ENCODE data around the gene TACC2.
"Not testable (repeated sequence)": the region's sequence is repeated elsewhere in the genome, so short reads cannot be mapped to it uniquely, and the experiment has no call there.

Gene TACC2

DNA sequence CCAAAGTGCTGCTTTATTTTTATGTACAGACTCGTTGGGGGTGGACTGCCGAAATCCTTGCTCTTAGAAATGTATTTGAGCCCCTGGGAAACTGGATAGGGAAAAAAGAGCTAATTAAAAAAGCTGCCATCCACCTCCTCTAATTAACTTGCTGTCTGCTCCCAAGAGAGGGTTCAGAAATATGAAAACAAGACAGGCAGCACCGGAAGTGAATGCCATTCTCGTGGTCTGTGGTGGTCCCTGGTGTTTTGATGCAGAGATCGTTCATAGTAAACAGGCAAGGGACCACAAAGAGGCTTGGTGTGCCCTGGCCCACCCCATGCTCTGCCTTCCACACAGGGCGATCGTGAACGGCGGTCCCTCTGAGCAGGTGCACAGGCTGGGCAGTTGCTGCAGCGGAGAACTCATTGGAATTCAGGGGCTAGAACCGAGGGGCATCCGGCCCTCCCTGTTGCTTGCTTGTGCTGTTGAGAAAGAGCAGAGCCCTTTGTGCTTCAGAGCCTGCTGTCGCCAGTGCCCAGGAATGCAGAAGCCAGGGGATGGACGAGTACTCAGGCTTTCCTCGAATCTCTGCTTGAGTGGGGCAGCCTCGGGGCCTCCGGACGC, 203.1 kb downstream of the TACC2 start:
- DNase-seq (ENCODE audit: low read depth): no peak

DNA sequence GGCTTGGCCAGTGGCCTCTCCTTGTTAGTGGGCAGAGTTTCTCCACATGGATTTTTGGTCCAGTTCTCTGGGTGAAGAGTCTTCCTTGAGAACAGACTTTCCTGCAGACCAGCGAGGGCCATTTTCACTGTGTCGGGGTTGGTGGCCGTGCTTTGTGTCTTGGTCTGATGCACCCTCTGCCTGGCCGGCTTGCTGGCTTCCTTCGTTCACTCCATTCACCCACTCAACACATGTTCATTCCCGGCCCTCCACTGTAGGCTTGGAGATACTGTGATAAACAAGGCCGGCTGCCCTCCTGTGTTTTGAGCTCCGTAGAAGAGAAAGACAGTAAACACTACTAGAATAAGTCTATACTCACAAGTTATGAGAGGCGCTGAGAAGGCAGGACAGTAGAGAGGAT, 205.3 kb downstream of the TACC2 start:
- DNase-seq (ENCODE audit: low read depth): no peak

DNA sequence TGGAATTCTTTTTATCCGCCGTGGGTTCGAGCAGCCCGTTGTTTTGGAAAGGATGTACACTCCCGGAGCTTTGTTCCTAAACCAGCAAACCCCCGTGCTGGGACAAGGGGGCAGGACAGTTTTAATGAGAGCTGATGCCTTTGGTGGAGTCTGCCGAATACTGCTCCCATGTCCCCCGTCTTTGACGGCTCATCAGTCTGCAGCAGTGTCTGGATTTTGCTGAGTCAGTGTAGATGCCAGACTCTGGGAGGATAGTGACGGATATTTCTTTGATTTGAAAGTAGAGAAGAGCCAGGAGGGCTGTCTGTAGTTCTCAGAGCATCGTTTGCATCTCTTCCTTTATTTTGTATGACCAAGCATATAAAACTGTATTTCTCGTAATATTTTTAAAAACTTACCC, 207.3 kb downstream of the TACC2 start:
- no peak for DNase-seq (ENCODE audit: low read depth)

DNA sequence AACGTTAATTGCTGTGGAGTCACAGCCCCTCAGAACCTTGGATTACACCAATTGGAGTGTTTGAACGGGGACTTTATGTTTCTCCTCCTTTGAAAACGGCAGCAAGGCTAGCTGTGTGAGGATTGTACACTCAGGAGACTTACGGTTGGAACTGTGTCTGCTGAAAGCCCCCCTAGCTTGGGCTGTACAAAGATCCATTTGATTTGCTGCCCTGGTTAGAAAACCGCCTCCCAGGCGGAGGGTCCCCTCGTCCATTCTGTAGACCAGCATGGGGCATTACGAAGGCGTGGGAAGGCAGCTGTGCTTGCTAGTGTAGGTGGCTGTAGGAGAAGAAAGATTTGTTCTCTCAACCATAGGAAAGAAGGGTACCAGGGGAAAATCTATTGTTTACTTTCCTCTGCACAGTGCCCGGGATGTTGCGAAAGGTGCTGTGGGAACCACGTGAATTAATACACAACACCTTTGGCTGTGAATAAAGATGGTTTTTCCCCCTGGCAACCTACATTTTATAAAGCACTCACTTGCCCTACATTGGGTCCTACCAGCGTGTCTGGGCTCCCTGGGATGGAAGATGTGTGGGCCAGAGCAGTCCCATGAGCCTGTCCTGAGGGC, 208.8 kb downstream of the TACC2 start:
- no peak for DNase-seq (ENCODE audit: low read depth)

DNA sequence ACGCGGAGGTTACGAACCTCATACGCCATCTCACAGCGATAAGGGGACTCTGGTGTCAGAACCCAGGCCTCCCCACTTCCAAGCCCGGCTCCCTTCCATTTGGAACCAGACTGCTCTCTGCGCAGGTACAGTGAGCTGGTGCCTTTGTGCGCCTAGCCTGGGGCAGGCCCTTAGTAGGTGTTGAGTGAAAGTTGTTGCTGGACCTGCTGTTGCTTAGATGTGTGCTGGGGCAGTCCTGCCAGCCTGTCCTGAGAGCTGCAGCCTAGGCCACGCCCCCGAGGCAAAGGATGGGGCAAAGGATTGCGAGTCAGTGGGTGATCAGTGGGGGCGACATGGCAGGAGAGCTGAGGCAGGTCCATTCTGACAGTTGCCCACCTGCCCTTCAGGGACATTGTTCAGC, 209.7 kb downstream of the TACC2 start:
- DNase-seq (ENCODE audit: low read depth): no peak

DNA sequence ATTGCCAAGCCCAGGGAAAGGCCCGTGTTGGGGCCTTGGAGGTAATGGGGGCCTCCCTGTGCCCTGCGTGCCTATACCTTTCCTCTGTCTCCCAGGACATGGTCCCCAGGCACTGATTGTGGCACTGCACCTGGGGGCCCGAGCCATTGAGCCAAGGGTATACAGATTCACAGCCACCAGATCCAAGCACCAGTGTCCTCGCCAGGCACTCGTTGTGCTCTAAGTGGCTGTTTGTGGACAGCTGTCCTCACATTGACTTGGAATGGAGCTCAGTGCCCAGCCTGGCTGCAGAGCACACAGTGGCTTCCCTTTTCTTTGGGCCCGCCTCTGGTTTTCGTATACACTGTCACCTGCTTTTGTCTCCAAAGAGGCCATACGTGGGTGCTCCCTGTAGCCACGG, 210.1 kb downstream of the TACC2 start:
- DNase-seq (ENCODE audit: low read depth): no peak

DNA sequence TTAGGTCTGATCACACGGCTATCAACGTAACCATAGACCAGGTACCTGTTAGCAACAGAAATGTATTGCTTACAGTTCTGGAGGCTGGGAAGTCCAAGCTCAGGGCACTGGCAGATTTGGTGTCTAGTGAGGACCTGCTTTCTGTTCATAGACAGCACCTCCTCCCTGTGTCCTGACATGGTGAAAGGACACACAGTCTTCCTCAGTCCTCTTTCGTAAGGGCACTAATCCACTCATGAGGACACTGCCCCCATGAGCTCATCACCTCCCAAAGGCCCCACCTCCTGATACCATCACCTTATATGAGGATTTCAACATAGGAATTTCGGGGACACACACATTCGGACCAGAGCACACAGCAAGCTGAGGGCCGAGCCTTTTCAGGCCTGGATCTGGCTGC, 210.7 kb downstream of the TACC2 start:
- DNase-seq (ENCODE audit: low read depth): no peak

DNA sequence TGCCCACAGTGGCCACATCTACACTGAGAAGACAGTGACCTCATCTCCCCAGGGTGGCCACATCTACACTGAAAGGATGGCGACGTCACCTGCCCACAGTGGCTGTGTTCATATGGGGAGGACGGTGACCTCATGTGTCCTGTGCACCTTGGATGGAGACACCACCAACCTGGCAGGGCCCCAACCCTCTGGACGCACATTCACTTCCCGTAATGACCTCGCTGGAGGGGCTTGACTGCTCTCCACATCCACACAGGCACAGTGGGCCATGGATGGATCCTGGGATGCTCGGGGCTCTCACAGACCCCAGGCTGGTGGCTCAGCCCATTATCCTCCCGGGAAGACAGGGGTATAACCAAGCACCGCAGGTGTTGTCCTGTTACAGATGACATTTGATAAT, 212.4 kb downstream of the TACC2 start:
- no peak for DNase-seq (ENCODE audit: low read depth)

DNA sequence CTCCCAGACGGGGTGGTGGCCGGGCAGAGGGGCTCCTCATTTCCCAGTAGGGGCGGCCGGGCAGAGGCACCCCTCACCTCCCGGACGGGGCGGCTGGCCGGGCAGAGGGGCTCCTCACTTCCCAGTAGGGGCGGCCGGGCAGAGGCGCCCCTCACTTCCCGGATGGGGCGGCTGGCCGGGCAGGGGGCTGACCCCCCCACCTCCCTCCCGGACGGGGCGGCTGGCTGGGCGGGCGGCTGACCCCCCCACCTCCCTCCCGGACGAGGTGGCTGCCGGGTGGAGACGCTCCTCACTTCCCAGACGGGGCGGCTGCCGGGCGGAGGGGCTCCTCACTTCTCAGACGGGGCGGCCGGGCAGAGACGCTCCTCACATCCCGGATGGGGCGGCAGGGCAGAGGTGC, 214.2 kb downstream of the TACC2 start:
- not testable (repeated sequence) for DNase-seq (ENCODE audit: low read depth)

DNA sequence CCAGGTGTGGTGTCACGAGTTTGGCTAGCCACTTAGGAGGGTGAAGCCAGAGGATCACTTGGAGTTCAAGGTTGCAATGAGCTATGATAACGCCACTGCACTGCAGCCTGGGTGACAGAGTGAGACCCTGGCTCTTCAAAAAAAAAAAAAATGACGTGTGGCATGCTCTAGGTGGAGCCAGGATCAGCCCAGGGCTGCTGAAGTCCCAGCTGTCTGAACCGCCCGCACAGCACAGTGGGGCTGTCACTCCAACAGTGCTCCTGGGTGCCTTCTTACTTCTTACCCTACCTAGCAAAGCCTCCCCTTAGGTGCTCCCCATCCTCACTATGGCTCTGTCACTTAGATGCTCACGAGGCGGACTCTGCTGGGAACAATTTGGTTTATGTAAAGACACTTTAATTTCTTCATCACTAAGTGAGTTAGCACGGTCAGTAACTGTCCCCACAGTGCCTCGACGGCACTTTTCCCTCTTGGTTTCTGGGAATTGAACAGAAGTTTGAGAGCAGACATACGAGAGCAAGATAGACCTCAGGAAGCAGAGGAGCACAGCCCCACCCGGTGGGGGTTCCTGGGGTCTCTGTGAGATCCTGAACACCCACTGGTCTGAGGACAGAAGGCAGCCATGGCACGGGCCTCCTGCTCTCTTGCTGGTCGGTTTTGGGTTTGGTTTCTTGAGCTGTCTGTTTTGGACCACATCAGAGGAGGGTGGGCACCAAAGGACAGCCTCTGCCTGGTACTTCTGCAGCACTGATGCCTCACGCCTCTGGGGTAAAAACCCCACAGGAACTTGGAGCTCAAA, 215.9 kb downstream of the TACC2 start:
- DNase-seq (ENCODE audit: low read depth): no peak

DNA sequence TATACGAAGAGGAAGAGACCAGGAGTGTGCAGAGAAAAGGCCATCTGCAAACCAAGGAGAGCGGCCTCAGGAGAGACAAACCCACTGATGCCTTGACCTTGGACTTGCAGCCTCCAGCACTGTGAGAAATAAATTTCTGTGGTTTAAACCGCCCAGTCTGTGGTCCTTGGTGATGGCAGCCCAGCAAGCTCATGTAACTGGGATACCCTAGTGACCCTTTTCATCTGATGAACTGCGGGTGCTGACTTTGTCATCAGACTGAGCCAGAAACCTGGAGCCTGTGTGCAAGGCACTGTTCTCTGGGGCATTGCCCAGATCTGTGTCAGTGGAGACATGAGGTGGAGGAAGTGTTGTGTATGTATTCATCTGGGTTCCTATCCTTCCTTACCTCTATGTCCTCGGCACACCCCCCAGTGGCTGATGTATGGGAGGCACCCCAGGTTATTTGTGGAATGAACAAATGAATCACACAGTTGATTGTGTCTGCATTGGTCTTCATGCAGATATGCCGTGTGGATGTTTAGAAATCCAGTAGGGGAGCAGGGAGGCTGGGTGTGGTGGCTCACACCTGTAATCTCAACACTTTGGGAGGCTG, 217.6 kb downstream of the TACC2 start:
- no peak for DNase-seq (ENCODE audit: low read depth)

DNA sequence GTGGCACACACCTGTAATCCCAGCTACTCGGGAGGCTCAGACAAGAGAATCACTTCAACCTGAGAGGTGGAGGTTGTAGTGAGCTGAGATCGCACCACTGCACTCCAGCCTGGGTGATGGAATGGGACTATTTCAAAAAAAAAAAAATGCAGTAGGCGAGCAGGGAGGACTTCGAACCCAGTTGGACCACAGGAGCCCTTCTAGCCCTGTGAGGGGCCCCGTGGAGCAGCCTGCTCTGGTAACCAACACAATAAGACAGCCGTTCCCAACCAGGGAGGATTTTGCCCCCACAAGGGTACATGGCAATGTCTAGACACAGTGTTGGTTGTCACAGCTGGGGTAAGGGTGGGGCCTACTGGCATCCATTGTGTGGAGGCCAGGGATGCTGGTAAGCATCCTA, 218.2 kb downstream of the TACC2 start:
- no peak for DNase-seq (ENCODE audit: low read depth)

DNA sequence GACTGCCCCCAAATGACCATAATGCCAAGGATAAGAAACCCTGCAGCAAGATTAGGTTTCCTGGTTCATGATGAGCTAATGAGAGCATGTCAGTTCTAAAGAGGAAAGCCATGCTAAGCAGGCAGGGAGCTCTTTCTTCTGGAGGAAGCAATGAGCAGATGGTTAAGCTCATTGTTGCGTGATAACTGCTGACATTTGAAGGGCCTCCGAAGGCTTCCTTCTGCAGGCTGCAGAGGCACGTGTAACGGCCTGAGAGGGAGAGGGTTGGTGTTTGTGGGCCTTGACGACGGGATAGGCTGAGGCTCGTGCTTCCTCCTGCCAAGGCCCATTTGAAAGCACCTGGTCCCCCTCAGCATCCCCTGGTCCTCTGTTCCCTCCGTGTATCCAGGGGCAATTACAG, 218.6 kb downstream of the TACC2 start:
- DNase-seq (ENCODE audit: low read depth): no peak

DNA sequence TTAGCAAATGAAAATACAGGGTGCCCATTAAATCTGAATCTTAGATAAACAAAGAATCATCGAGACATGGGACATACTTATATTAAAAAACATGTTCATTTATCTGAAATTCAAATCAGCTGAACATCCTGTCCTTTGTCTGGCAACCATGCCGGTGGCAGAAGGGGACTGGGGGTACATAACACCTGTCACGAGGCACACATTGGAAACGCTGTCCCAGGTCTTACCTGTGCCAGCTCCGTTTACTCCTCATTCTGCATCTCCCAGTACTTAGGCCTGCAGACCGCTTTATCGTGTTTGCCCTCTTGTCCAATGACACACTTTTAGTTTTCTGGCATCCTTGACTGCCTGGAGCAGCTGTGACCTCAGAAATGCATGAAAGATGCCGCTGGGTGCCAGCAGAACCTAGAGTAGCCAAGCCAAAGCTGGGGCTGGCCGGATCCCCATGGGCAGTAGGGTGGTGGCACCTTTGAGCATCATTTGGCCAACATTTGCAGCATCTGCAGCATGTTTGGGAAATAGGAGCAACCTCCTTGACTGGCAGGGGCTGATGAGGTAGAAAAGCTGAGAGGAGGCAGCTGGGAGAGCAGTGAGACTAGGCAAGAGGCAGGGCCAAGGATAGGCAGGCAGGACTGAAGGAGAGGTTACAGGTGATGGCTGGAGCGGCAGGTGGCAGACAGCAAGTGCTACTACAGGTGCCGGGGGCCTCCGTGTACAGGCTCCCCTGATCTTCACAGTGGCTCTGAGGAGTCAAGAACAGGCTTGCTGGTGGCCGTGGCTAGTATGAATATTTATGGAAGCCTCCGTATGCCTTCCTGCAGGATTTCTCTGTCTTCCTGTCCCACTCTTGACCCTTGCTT, 219.8 kb downstream of the TACC2 start:
- no peak for DNase-seq (ENCODE audit: low read depth)

DNA sequence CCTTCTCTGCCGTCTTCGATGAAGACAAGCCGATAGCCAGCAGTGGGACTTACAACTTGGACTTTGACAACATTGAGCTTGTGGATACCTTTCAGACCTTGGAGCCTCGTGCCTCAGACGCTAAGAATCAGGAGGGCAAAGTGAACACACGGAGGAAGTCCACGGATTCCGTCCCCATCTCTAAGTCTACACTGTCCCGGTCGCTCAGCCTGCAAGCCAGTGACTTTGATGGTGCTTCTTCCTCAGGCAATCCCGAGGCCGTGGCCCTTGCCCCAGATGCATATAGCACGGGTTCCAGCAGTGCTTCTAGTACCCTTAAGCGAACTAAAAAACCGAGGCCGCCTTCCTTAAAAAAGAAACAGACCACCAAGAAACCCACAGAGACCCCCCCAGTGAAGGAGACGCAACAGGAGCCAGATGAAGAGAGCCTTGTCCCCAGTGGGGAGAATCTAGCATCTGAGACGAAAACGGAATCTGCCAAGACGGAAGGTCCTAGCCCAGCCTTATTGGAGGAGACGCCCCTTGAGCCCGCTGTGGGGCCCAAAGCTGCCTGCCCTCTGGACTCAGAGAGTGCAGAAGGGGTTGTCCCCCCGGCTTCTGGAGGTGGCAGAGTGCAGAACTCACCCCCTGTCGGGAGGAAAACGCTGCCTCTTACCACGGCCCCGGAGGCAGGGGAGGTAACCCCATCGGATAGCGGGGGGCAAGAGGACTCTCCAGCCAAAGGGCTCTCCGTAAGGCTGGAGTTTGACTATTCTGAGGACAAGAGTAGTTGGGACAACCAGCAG, 221.7 kb downstream of the TACC2 start:
- no peak for DNase-seq (ENCODE audit: low read depth)

DNA sequence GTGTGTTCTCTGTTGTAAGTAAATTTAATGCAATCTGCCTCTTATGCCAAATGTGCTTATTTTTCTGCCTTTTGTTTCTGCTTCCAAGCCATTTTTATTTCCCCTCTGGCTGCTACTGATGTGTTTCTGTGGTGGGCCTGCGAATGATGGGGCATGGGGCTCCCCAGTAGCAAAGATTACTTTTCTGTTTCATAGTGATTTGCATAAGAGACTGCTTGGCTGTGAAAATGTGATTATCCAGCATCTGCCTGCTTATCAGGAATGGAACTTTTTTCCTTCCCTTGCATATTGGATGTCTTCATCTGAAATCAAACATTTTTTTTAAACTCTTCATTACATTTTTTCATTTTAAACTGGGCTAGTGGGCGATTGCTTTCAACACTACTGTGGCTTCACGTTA, 224.4 kb downstream of the TACC2 start:
- DNase-seq (ENCODE audit: low read depth): no peak

DNA sequence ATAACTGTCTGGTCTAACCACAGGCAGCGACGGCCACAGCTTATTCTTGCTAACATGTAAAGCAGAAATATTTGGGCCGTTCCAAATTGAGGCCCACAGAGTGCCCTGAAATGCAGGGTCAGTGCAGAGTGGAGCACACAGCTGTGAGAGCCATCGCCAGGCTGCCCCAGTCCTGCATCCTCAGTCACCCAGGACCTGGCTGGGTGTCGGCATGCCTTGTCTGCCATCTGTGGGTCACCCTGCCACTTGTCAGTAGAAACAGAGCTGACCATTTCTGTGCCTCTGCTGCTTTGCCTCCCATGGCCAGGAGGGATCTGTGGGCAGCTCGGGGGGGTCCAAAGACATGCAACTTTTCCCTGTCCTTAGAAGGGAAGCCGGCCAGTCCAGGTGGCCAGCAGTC, 224.8 kb downstream of the TACC2 start:
- DNase-seq (ENCODE audit: low read depth): no peak

DNA sequence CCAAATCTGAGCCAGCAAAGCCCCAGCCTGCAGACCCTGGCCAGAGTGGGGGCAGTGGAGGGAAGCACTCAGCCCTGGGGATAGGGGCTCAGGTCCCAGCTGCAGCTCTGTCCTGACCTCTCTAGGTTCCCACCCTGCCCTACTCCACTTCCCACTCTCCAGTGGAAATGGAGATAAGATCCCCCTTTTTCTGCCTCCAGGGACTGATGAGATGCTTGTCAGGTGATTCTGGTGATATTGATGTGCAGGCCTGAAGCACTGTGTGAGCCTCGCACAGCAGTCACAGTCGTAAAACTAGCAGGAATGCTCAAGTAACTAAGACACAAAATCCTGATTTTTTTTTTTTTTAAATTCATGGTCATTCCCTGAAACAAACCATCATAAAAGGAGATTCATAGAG, 227.1 kb downstream of the TACC2 start:
- DNase-seq (ENCODE audit: low read depth): no peak

DNA sequence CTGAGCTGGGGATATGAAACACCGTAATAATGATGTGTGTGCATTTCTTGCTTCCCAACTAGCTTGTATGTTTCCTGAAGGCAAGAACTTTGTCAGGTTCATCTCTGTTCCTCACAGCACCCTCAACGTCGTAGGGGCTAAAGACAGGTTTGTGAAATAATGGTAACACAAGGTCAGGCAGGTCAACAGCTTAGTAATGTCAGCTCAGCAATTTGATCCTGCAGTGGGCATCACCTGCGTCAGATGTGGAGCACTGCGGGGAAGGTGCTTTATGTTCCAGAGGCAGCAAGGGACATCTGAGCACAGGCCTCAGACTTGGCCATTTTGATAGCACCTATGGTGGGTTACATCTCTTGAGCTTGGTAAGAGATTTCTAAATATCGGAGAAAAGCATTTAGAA, 230.4 kb downstream of the TACC2 start:
- no peak for DNase-seq (ENCODE audit: low read depth)

DNA sequence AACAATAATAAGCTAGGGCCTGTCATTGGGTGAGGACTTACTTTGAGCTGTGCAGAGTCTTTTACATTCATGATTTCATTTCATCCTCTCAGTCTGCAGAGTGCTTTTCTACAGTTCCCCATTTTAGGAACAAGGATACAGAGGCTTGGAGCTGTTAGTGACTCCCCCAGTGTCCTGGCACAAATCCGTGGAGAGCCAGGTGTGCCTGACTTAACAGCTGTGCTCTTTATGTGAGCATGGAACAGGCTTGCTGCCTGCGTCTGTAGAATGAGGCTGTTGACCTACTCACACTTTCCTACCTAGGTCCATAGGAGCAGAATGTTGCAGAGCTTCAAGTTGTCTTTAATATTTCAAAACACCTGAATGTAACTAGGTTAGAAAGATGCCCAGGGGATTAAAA, 231.8 kb downstream of the TACC2 start:
- no peak for DNase-seq (ENCODE audit: low read depth)

DNA sequence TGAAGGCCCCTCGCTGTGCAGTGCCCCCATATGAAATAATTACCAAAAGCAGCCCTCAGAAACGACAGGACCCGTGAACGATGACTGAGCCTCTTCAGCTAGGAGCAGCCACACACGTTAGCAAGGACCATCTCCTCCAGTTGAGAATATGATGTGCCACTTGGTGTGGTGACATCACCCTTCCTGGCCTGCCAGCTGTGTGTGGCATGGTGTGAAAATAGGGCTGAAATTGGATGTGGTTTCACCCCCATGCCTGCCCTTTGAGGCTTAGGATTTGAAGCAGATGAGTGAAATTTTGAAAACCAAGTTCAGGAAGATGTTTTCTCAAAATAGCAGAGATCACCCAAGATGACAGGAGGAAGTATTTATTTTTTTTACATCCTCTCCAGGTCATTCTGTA, 233.0 kb downstream of the TACC2 start:
- no peak for DNase-seq (ENCODE audit: low read depth)
